ENCODE data around the gene C1orf159. TPM values are rescaled to one million over a fixed set of nuclear protein-coding genes. Genes with fewer than 3 reads are reported as not detected.
"Not testable (repeated sequence)": the region's sequence is repeated elsewhere in the genome, so short reads cannot be mapped to it uniquely, and the experiment has no call there.

Gene C1orf159
- total RNA-seq, 2 experiments from 2014 or later: 11.1 to 11.3 TPM

- H3K9me3 Mint-ChIP-seq: no peaks in the 10 kb centered on the region
- H3K9me3 ChIP-seq (ENCODE audit: control insufficient read depth in 1 of 2, insufficient read depth in 1 of 2, low read length in 2 of 2): no peaks in the 10 kb centered on the region
- no peaks in the 10 kb centered on the region for H3K27me3 ChIP-seq (ENCODE audit: control insufficient read depth in 1 of 2, insufficient read depth in 2 of 2, low read length in 2 of 2)
- H3K4me3 ChIP-seq (ENCODE audit: low read length): no peak overlapping the region
- ATAC-seq (ENCODE audit: poor library complexity): no peak
- ChIA-PET CTCF (interaction anchor here (0.6 kb wide), 1 partner anchor 194 kb away, joined by 3 read pairs; no protein-coding TSS in a partner anchor), POLR2A (interaction anchor here (0.6 kb wide), 1 partner anchor 9 kb away, joined by 4 read pairs; no protein-coding TSS in a partner anchor)
- no peak overlapping the region for H3K27ac Mint-ChIP-seq
- peaks cover 15% of the 10 kb centered on the region for H3K4me1 ChIP-seq (ENCODE audit: insufficient read depth, low read length)
- no peaks in the 10 kb centered on the region for H3K36me3 ChIP-seq (ENCODE audit: insufficient read depth, low read length)
- intact Hi-C loops (cut with DNase I, micrococcal nuclease): no loop called here
- H3K27ac ChIP-seq (ENCODE audit: low read depth in 1 of 2, low read length in 2 of 2): no peak overlapping the region
- no peak for TF ChIP-seq CTCF (IDR thresholded peaks at IDR 0.05)
- H3K36me3 Mint-ChIP-seq (ENCODE audit: low read depth): no peaks in the 10 kb centered on the region
- no peak overlapping the region for H3K4me3 Mint-ChIP-seq
- no peaks in the 10 kb centered on the region for H3K27me3 Mint-ChIP-seq
- H3K4me1 Mint-ChIP-seq (ENCODE audit: low read depth): peaks cover 18% of the 10 kb centered on the region
- DNase-seq: peak in 1 of 14 experiments; percentile 24
These were observed 9.2 kb downstream of the C1orf159 start for GRCh38 chr1:1106510-1107221.

- H3K27ac ChIP-seq (ENCODE audit: low read depth in 1 of 2, low read length in 2 of 2); H3K36me3 Mint-ChIP-seq (ENCODE audit: low read depth); H3K27me3 ChIP-seq (ENCODE audit: control insufficient read depth in 1 of 2, insufficient read depth in 2 of 2, low read length in 2 of 2); ATAC-seq (ENCODE audit: poor library complexity); POLR2A ChIA-PET; H3K27ac Mint-ChIP-seq; intact Hi-C loops (cut with DNase I, micrococcal nuclease); H3K4me3 Mint-ChIP-seq; H3K4me3 ChIP-seq (ENCODE audit: low read length); H3K9me3 Mint-ChIP-seq; H3K36me3 ChIP-seq (ENCODE audit: insufficient read depth, low read length); CTCF ChIA-PET; H3K9me3 ChIP-seq (ENCODE audit: control insufficient read depth in 1 of 2, insufficient read depth in 1 of 2, low read length in 2 of 2); H3K27me3 Mint-ChIP-seq: not testable (repeated sequence)
- H3K4me1 Mint-ChIP-seq (ENCODE audit: low read depth): peaks cover 25% of the 10 kb centered on the region
- peaks cover 21% of the 10 kb centered on the region for H3K4me1 ChIP-seq (ENCODE audit: insufficient read depth, low read length)
- DNase-seq: peak in 5 of 14 experiments; percentile 12 to 44 (median 32)
These were observed 11.7 kb downstream of the C1orf159 start for GRCh38 chr1:1104152-1104551.

GRCh38 chr1:1101503-1101902 is 14.4 kb downstream of the C1orf159 start:
- DNase-seq (no peak), ATAC-seq (ENCODE audit: poor library complexity) (no peak)
- H3K36me3 ChIP-seq (ENCODE audit: insufficient read depth, low read length): no peaks in the 10 kb centered on the region
- Mint-ChIP-seq H3K36me3 (ENCODE audit: low read depth) (no peaks in the 10 kb centered on the region), H3K4me3 (no peak overlapping the region), H3K27me3 (peaks cover 4% of the 10 kb centered on the region), H3K27ac (no peak overlapping the region), H3K4me1 (ENCODE audit: low read depth) (peaks cover 24% of the 10 kb centered on the region), H3K9me3 (peaks cover 2% of the 10 kb centered on the region)
- no peaks in the 10 kb centered on the region for H3K27me3 ChIP-seq (ENCODE audit: control insufficient read depth in 1 of 2, insufficient read depth in 2 of 2, low read length in 2 of 2)
- peaks cover 0 to 15% of the 10 kb centered on the region in 2 experiments for H3K9me3 ChIP-seq (ENCODE audit: control insufficient read depth in 1 of 2, insufficient read depth in 1 of 2, low read length in 2 of 2)
- TF ChIP-seq CTCF (IDR thresholded peaks at IDR 0.05): no peak
- no peak overlapping the region for H3K4me3 ChIP-seq (ENCODE audit: low read length)
- ChIA-PET POLR2A (no interaction called here), CTCF (interaction anchor here (0.7 kb wide), 1 partner anchor 567 kb away, joined by 4 read pairs; no protein-coding TSS in a partner anchor)
- H3K4me1 ChIP-seq (ENCODE audit: insufficient read depth, low read length): peaks cover 28% of the 10 kb centered on the region
- no peak overlapping the region for H3K27ac ChIP-seq (ENCODE audit: low read depth in 1 of 2, low read length in 2 of 2)
- intact Hi-C loops (cut with DNase I, micrococcal nuclease): no loop called here
